ENCODE results near the gene KHDC3L.

KHDC3L gene

GRCh38 chr6:73362358-73362757, at the start of gene KHDC3L:
Gene KHDC3L (plus strand): TSS chr6:73362658. CDS start chr6:73362730, 72 bp downstream.
- no peak for DNase-seq (ENCODE audit: low read depth)

DNA sequence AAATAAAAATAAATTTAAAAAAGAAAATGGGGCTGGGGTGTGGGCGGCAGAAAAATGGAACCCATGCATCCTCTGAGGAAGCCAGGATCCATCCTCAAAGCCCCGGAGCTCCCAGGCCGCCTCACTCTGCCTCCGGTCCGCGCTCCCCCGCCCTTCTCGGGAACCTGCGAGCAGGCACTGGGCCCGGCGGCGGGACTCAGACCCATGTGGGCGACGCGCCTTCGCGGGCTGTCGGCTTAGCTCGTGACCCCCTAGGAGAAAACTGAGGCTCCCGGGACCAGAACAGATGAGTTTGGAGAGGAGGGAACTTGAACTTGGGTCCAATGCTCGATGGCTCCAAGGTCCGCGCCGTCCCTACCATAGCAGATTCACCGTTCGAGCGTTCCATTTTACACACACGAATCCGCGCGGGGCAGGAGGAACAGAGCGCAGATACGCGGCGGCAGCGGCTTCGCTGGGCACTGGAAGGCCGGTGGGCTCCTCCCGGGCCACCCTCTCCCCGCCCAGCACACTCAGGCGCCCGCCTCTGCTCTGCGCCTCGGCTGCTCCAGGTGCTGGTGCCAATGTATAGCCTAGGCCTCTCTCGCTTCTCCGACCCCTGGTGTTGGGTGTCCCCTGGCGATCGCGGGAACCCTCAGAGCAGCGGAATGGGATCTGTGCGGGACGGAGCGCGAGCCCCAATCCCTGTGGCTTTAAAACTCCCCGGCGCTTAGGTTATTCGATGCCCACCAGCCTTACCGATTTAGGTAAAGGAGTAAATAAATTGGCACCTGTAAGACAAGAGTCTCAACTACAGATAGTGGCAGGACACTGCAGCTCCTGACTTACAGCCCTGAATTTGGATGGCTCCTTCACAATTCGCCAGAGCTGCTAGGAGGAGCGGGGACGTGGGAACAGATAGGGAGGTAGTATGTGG, 47.6 kb upstream of the KHDC3L start:
- no peak for DNase-seq (ENCODE audit: low read depth)

- DNase-seq (ENCODE audit: low read depth), result no peak
Observed at GRCh38 chr6:73323323-73323722, 39.1 kb upstream of the KHDC3L start.

DNA sequence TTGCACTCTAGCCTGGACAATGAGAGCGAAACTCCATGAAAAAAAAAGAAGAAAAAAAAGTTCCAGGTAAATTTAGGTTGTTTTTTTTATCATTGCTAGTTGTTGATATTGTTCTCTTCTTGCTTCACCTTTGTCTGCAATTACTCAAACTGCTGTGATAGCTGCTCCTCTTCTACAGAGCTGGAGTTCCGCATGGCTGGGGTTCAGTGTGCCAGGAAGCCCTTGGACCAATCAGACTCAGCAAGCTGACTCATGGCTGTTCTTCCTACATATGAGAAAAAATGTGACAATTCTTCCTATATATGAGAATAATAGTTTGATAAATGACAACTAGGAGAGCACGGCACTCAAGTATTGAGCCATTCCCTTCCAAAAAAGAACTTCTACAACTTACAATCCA, 36.8 kb upstream of the KHDC3L start:
- no peak for DNase-seq (ENCODE audit: low read depth)

- DNase-seq (ENCODE audit: low read depth), result no peak
Observed at GRCh38 chr6:73328790-73329189, 33.7 kb upstream of the KHDC3L start.

GRCh38 chr6:73329201-73329600, 33.3 kb upstream of the KHDC3L start:
- DNase-seq (ENCODE audit: low read depth), result no peak

GRCh38 chr6:73339340-73339739, 23.1 kb upstream of the KHDC3L start:
- DNase-seq (ENCODE audit: low read depth), result no peak

GRCh38 chr6:73340048-73340447, 22.4 kb upstream of the KHDC3L start:
- no peak for DNase-seq (ENCODE audit: low read depth)

DNA sequence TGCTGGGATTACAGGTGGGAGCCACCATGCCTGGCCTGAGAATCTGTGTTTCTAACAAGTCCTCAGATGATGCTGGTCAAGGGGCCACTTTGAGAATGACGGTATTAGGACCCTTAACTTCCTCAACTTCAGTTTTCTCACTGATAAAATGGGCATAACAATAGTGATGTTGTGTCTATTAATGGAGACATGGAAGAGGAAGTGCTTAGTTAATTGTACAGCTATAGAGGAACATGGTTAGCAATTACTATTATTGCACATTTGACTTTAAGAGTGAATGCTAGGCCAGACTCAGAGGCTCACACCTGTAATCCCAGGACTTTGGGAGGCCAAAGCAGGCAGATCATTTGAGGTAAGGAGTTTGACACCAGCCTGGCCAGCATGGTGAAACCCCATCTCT, 21.1 kb upstream of the KHDC3L start:
- DNase-seq (ENCODE audit: low read depth), result no peak

- no peak for DNase-seq (ENCODE audit: low read depth)
Observed at GRCh38 chr6:73342174-73342573, 20.3 kb upstream of the KHDC3L start.

DNA sequence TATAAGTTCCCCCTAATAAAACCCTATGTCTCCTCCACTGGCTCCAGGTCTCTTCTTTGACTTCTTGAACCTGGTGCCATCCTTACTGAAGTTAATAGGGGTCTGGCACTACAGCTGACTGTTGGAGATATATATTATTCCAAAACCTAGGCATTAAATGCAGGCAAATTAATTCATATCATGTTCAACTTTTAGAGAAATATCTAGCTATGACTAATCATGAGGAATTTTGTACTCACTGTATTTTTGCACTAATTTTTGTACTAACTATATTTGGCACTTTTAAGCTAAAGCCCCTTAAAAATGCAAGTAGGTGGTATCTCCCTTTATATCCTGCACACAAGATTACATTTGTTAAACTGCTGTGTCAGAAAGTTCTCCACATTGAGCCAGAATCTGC, 19.3 kb upstream of the KHDC3L start:
- no peak for DNase-seq (ENCODE audit: low read depth)

DNA sequence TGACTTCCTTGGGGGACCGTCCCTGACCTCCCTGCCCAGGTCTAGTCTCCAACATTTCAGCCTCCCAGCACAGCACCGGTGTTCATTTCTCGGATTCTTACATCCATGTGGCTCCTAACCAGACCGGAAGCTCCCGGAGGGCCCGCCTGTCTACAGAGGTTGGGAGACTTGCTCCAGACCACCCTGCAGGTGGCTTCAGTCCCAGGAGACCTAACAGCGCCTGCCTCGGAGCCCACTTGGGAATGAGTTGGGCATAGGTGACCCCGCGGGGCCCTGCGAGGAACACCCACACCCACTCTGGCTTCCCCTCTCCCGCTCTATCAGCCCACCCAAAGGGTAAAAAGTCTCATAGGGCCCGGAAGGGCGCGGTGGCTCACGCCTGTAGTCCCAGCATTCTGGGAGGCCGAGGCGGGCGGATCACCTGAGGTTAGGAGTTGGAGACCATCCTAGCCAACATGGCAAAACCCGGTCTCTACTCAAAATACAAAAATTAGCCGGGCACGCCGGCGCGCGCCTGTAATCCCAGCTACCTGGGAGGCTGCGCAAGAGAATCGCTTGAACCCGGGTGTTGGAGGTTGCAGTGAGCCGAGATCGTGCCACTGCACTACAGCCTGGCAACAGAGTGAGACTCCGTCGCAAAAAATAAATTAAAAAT, 13.8 kb upstream of the KHDC3L start:
- no peak for DNase-seq (ENCODE audit: low read depth)

DNA sequence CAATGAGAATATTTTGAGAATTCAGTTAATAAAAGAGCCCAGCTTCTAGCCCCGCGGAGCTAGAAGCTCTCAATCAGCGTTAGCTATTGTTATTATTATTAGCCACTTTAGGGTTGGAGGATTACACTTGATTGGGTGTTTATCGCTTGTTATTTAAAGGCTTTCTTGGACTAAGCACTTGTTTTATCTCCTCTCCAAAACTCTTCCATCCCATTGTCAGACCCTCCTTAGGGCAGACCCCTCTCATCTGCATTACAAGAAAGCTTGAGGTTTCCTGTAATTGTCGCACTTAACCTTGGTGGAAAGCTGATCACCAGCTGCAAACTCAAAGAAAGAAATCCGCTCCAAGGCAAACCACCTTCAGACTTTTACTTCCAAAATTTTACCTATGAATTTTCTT, 13.1 kb upstream of the KHDC3L start:
- no peak for DNase-seq (ENCODE audit: low read depth)

DNA sequence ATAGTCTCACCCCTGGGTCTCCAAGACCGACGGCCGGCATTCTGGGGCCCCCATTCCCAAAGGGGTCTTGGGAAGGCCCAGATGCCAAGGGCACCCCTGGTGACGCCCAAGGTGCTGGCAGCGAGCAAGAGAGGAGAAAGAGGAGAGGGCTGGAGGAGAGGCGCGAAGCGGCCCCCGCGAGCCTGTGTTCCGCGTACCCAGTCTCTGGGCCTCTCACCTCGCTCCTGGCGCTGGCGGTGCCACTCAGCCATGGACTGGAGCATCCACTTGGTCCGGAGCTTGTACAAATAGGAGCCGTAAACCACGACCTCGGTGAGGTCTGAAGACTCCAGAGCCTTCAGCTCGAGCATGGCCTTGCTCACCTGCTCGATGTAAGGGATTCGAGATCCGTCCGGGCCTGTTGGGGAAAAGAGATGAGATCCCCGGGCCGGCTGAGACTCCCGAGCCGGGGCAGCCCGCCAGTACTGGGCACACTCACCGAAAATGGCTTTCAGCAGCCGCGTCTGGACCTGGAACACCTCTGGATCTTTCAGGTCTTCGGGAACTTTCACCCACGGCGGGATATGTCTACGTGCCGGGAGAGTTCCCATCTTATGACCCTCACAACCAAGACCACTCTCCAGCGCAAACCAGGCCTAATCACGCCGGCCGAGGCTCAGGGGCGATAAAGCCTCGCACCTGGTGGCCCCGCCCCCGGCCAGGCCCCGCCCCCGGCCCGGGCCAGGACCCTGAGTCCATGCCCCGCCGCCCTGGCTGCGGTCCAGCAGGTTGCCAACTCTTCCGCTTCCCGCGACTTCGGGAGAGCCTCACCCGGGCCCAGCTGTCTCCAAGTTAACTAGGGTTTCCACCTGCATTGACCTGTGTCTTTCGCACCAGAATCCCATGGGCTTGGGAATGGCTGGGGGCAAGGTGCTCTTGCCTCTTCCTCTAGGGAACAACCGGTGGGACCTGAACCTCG, 8.5 kb upstream of the KHDC3L start, which contains the start of gene DPPA5:
Gene DPPA5, minus strand, starts transcription at position 641 of the 958 bp plus-strand sequence. Its CDS starts 51 bp downstream, at position 590.
- no peak for DNase-seq (ENCODE audit: low read depth)

GRCh38 chr6:73362869-73363536, 545 bp downstream of the KHDC3L start:
- no peak for DNase-seq (ENCODE audit: low read depth)

DNA sequence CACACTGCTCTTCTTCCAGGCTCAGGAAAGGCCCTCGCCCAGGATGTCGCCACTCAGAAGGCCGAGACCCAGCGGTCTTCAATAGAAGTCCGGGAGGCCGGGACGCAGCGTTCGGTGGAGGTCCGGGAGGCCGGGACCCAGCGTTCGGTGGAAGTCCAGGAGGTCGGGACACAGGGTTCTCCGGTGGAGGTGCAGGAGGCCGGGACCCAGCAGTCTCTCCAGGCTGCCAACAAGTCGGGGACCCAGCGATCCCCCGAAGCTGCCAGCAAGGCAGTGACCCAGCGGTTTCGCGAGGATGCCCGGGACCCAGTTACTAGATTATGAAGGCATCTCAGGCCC, 1.0 kb downstream of the KHDC3L start:
- no peak for DNase-seq (ENCODE audit: low read depth)

GRCh38 chr6:73364121-73364520, 1.7 kb downstream of the KHDC3L start:
- DNase-seq (ENCODE audit: low read depth), result no peak

DNA sequence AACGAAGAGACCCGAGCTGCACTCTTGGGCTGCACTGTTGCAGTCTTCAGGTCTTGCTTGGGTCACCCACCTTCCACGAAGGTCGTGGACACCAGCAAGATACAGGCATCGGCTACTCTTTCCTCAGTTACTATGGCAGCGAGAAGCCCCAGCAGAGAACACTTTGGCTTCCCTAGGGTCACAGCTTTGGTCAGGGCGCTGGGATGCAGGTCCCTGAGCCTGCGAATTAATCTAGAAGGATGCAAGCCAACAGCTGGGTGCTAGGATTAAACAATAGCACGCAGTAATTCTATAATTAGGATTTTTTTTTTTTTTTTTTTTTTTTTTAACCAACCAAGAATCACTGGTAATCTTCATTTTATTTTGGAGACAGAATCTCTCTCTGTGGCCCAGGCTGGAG, 2.1 kb downstream of the KHDC3L start:
- no peak for DNase-seq (ENCODE audit: low read depth)

- no peak for DNase-seq (ENCODE audit: low read depth)
Observed at GRCh38 chr6:73367761-73368355, 5.4 kb downstream of the KHDC3L start.

DNA sequence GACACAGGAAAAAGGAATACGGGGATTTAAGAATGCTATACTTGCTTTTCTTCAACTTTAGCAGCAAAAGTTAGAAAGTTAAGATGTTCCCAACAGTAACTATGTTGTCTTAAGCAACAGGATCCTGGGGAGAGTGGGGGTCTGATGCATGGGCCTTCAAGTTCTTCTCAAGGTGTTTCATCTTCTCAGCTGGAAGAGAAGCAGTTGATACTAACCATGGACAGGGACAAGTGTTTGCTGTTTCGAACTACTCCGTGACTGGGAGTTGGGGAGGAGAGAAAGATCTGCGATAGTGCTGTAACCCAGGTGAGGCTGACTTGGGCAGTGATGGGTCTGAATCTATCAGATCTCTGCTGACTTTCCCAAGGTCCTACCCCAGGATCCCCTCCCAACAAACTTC, 6.2 kb downstream of the KHDC3L start:
- no peak for DNase-seq (ENCODE audit: low read depth)

DNA sequence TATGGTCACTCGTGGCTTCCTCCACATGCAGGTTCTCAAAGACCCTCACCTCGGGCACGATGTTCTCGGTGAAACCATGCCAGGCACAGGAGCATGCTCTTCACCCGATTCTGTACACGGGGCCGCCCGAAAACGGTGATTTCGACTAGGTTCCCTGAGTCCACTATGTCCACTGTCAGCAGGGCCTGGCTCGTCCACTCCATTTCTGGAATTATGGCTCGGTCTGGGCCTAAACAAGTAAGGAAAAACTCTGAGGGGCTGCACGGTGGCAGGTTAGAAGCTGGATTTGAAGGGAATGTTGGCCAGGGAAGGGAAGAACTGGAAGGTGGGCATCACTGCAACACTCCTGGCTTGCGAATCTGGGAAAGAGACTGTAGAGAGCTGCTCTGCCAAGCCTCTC, 6.7 kb downstream of the KHDC3L start:
- DNase-seq (ENCODE audit: low read depth), result no peak

Measured in activated T-cell treated with anti-CD3 and anti-CD28 coated beads for 24 hours (primary cell).